Peyer's patch (tissue), 4 donors: Measurements from ENCODE around the gene IGF2BP1. TPM values are rescaled to one million over a fixed set of nuclear protein-coding genes. Genes with fewer than 3 reads are reported as not detected.

Experiments
- DNase-seq, 3 donors: peaks; one replicate each; pipeline ENCODE4 v3.0.0-alpha.2; 2017 to 2019
- H3K27ac ChIP-seq, 4 donors: fragments of 200-600 bp; sonication (generic); one replicate each; pipeline ENCODE4 v1.5.1; 2016 to 2019
- H3K27me3 ChIP-seq, 2 donors: fragments of 200-600 bp; sonication (generic); one replicate each; pipeline ENCODE4 v1.5.1; 2019
- H3K36me3 ChIP-seq, 3 donors: fragments of 200-600 bp; sonication (generic); one replicate each; pipeline ENCODE4 v1.5.1; 2016 to 2019
- H3K4me1 ChIP-seq, 4 donors: fragments of 200-600 bp; sonication (generic); one replicate each; pipeline ENCODE4 v1.5.1; 2016 to 2019
- H3K4me3 ChIP-seq, 4 donors: fragments of 200-600 bp; sonication (generic); 1 replicate in 3 of 4; 2 replicates in 1 of 4; pipeline ENCODE4 v1.5.1; 2016 to 2019; ENCODE audit warnings: mild to moderate bottlenecking in 1 of 4
- H3K9me3 ChIP-seq, 4 donors: fragments of 200-600 bp; sonication (generic); one replicate each; pipeline ENCODE4 v1.5.1; 2016 to 2019; ENCODE audit warnings: mild to moderate bottlenecking in 1 of 4
- POLR2A ChIP-seq, 2 donors: fragments of 450-650 bp; IDR thresholded peaks; one replicate each; pipeline ENCODE4 v1.5.1; 2017; ENCODE audit warnings: antibody characterized with exemption in 2 of 2, mild to moderate bottlenecking in 2 of 2, moderate library complexity in 2 of 2
- total RNA-seq, 4 donors: library from RNA; depleted of rRNA; stranded (reverse); fragments of >200 nt; gene quantifications; one replicate each; pipeline ENCODE4 v1.1.0, GENCODE V29; 2016
- TF ChIP-seq, protein P1 (sequence below), 6 experiments: fragments of 450-650 bp in 4 of 6; fragments of 200-600 bp in 2 of 6; sonication (generic) in 1 of 6; IDR thresholded peaks; one replicate each; pipeline ENCODE4 v1.5.1; 2017 to 2019; ENCODE audit warnings: antibody characterized with exemption in 6 of 6, mild to moderate bottlenecking in 3 of 6, moderate library complexity in 1 of 6

The IGF2BP1 gene
- total RNA-seq, 4 donors from 2014 or later = 0.54 TPM; not detected in 3

GRCh38 chr17:48996722-48997102 is 473 bp upstream of the IGF2BP1 start:
- Histone ChIP-seq H3K36me3 (no peaks in the 10 kb centered on the region), H3K9me3 (no peaks in the 10 kb centered on the region), H3K27me3 (peaks cover 0 to 72% of the 10 kb centered on the region in 2 donors), H3K4me3 (peak overlapping the region in 1 of 4 donors; percentile 40), H3K4me1 (peaks cover 3 to 32% (median 19%) of the 10 kb centered on the region in 4 donors), H3K27ac (no peak overlapping the region)
- TF ChIP-seq POLR2A (IDR thresholded peaks at IDR 0.05) = no peak
- TF ChIP-seq, protein P1, sequence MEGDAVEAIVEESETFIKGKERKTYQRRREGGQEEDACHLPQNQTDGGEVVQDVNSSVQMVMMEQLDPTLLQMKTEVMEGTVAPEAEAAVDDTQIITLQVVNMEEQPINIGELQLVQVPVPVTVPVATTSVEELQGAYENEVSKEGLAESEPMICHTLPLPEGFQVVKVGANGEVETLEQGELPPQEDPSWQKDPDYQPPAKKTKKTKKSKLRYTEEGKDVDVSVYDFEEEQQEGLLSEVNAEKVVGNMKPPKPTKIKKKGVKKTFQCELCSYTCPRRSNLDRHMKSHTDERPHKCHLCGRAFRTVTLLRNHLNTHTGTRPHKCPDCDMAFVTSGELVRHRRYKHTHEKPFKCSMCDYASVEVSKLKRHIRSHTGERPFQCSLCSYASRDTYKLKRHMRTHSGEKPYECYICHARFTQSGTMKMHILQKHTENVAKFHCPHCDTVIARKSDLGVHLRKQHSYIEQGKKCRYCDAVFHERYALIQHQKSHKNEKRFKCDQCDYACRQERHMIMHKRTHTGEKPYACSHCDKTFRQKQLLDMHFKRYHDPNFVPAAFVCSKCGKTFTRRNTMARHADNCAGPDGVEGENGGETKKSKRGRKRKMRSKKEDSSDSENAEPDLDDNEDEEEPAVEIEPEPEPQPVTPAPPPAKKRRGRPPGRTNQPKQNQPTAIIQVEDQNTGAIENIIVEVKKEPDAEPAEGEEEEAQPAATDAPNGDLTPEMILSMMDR (IDR thresholded peaks at IDR 0.05) = no peak
- DNase-seq = no peak

DNA sequence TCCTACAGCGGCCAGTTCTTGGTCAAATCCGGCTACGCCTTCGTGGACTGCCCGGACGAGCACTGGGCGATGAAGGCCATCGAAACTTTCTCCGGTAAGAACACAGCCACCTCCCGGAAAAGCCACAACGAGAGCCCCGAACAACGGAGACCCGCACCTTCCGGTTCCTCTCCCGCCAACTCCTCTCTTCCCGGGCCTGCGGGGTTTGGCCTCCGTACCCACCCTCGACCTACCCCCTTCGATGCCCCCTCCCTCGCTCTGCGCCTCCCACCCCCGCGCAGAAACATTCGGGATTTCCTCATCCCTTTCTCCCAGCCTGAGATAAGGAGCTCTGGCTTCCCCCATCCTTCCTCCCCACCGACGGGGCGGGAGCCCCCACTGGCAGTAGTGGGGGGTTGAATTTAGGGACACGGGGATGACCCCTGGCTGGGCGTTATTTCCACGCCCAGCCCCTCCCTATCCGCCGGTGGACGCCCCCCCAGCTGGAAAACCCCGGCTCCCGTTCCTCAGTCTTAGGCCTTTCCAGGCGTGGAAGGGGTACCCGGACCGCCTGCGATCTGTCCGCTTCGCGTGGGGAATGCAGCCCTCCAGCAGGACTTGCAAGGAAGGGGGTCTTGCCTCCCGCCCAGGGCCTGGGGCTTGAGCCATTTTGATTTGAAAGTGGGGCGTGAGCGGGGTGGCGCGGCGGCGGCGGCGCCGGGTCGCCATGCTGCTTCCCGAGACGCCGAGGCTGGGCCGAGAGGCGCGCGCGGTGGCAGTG is 822 bp downstream of the IGF2BP1 start:
- peaks cover 0 to 67% of the 10 kb centered on the region in 2 donors for H3K27me3 ChIP-seq
- H3K27ac ChIP-seq = no peak overlapping the region
- no peak for TF ChIP-seq POLR2A (IDR thresholded peaks at IDR 0.05)
- TF ChIP-seq, protein P1 (IDR thresholded peaks at IDR 0.05) = no peak

DNA sequence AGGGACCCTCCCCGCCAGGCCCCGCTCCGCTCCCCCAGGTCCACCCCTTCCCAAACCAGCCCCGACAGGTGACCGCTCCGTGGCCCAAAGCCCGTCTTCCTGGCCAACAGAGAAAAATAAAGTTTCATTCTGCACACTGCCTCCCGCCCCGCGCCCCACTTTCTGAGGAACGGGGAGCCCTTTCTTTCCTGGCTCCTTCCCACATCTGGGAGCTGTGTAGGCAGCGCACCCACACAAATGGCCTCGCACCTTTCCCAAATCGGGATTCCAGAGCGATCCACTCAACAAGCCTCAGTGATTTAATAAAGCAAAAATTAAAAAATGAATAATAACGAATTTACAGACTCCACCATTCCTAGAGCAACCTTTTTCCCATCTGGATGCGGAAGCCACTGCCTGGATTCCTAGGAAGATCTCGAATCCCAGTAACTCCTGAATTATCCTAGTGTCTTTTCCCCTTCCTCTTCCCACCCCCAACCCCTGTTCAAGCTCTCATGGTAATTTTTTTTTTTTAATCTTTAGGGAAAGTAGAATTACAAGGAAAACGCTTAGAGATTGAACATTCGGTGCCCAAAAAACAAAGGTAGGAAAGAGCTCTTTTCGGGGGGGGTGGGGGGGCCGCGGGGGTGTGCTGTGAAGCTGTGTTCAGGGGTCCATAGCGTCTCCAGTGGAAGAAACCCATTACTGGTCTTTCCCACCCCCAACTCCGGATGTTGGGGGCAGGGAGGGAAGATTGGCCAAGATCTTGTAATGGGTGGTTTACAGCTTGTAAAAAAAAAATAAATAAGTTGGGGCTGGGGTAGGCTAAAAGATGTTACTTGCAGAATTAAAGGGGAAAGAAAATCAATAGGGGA is 1.6 kb downstream of the IGF2BP1 start:
- Histone ChIP-seq H3K36me3 (no peaks in the 10 kb centered on the region), H3K9me3 (no peaks in the 10 kb centered on the region), H3K27ac (no peak overlapping the region), H3K4me3 (peak overlapping the region in 2 of 4 donors; percentile 3 to 40), H3K27me3 (peaks cover 0 to 75% of the 10 kb centered on the region in 2 donors), H3K4me1 (peaks cover 3 to 35% (median 19%) of the 10 kb centered on the region in 4 donors)
- TF ChIP-seq, protein P1 (IDR thresholded peaks at IDR 0.05) = no peak
- TF ChIP-seq POLR2A (IDR thresholded peaks at IDR 0.05) = no peak
- no peak for DNase-seq

More for the DNA sequence above, 822 bp downstream of the IGF2BP1 start:
- Histone ChIP-seq H3K36me3 (no peaks in the 10 kb centered on the region), H3K9me3 (no peaks in the 10 kb centered on the region), H3K4me3 (peak overlapping the region in 3 of 4 donors; percentile 34 to 40 (median 40)), H3K4me1 (peaks cover 3 to 32% (median 19%) of the 10 kb centered on the region in 4 donors)
- DNase-seq = no peak

GRCh38 chr17:49000943-49001342 is 3.8 kb downstream of the IGF2BP1 start:
- H3K4me3 ChIP-seq = no peak overlapping the region
- H3K4me1 ChIP-seq = peaks cover 3 to 32% (median 16%) of the 10 kb centered on the region in 4 donors
- H3K9me3 ChIP-seq = no peaks in the 10 kb centered on the region
- no peaks in the 10 kb centered on the region for H3K36me3 ChIP-seq
- DNase-seq = no peak
- peaks cover 0 to 68% of the 10 kb centered on the region in 2 donors for H3K27me3 ChIP-seq
- H3K27ac ChIP-seq = no peak overlapping the region
- TF ChIP-seq, protein P1 (IDR thresholded peaks at IDR 0.05) = no peak
- TF ChIP-seq POLR2A (IDR thresholded peaks at IDR 0.05) = no peak

GRCh38 chr17:49001671-49002070 is 4.5 kb downstream of the IGF2BP1 start:
- Histone ChIP-seq H3K27me3 (peaks cover 0 to 61% of the 10 kb centered on the region in 2 donors), H3K36me3 (no peaks in the 10 kb centered on the region), H3K9me3 (no peaks in the 10 kb centered on the region), H3K4me3 (no peak overlapping the region), H3K27ac (no peak overlapping the region), H3K4me1 (peaks cover 3 to 25% (median 10%) of the 10 kb centered on the region in 4 donors)
- no peak for TF ChIP-seq POLR2A (IDR thresholded peaks at IDR 0.05)
- TF ChIP-seq, protein P1 (IDR thresholded peaks at IDR 0.05) = no peak
- DNase-seq = no peak
